GM10266 (cell line): ENCODE data around the gene TSC22D4.

Experiments
- DNase-seq: peaks from one replicate; pipeline ENCODE4 v3.0.0; 2012; ENCODE audit errors: extremely low spot score
- CTCF ChIP-seq: IDR thresholded peaks from 2 replicates; pipeline ENCODE4 v1.5.1; 2012; ENCODE audit warnings: mild to moderate bottlenecking, low read depth; ENCODE audit not compliant: control insufficient read depth, insufficient read depth; ENCODE audit errors: missing control alignments

Gene TSC22D4

GRCh38 chr7:100426516-100426915 lies 52.5 kb downstream of the TSC22D4 start:
- TF ChIP-seq CTCF: no peak
- DNase-seq: no peak

- no peak for DNase-seq
- TF ChIP-seq CTCF: no peak
Observed at GRCh38 chr7:100425347-100425746, 53.7 kb downstream of the TSC22D4 start.

- no peak for DNase-seq
- no peak for TF ChIP-seq CTCF
Observed at GRCh38 chr7:100423315-100423714, 55.7 kb downstream of the TSC22D4 start.

GRCh38 chr7:100419660-100420226 lies 59.3 kb downstream of the TSC22D4 start:
- no peak for DNase-seq
- no peak for TF ChIP-seq CTCF

GRCh38 chr7:100418930-100419659 lies 59.9 kb downstream of the TSC22D4 start:
- no peak for DNase-seq

More at GRCh38 chr7:100418930-100419659, 59.9 kb downstream of the TSC22D4 start:
- no peak for TF ChIP-seq CTCF
